Activated B cell treated with CpG ODN at 0.5 μM for 24 hours (primary cell): ENCODE measurements around the gene ATP9A. TPM values are rescaled to one million over a fixed set of nuclear protein-coding genes. Genes with fewer than 3 reads are reported as not detected.

ENCODE experiments used
- ATAC-seq: fragments of 200-7000 bp; cut with Tn5 transposase; one replicate; pipeline ENCODE4 v1.10.0; 2021; ENCODE audit warnings: low read depth, mild to moderate bottlenecking, moderate library complexity
- CTCF ChIA-PET: fragments of 350-600 bp; sonication (Branson Sonifier 250); formaldehyde crosslinking; loops from one replicate; lab custom pipeline; 2021; ENCODE audit warnings: antibody characterized with exemption; lab: Charles Lee
- POLR2A ChIA-PET: fragments of 350-600 bp; sonication (Branson Sonifier 250); formaldehyde crosslinking; loops from one replicate; lab custom pipeline; 2021; ENCODE audit warnings: antibody characterized with exemption; lab: Charles Lee
- DNase-seq: peaks from one replicate; pipeline ENCODE4 v3.0.0; 2022
- H3K27ac Mint-ChIP-seq: one replicate; pipeline ENCODE4 v1.8.0; 2020; ENCODE audit warnings: mixed read lengths
- H3K27me3 Mint-ChIP-seq: one replicate; pipeline ENCODE4 v1.8.0; 2021; ENCODE audit warnings: mixed read lengths
- H3K36me3 Mint-ChIP-seq: one replicate; pipeline ENCODE4 v1.8.0; 2021; ENCODE audit warnings: low read depth, mixed read lengths
- H3K4me1 Mint-ChIP-seq: one replicate; pipeline ENCODE4 v1.8.0; 2021; ENCODE audit warnings: mixed read lengths
- H3K4me3 Mint-ChIP-seq: one replicate; pipeline ENCODE4 v1.8.0; 2020; ENCODE audit warnings: mild to moderate bottlenecking, mixed read lengths
- H3K9me3 Mint-ChIP-seq: one replicate; pipeline ENCODE4 v1.8.0; 2020; ENCODE audit warnings: mixed read lengths
- intact Hi-C: fragments of 100-400 bp; cut with micrococcal nuclease; formaldehyde crosslinking; loops from one replicate; pipeline ENCODE4 v1.15.1; 2024
- total RNA-seq: library from RNA; stranded (reverse); gene quantifications from 2 replicates; pipeline ENCODE4 v1.2.3, GENCODE V29; 2022
- TF ChIP-seq, protein P1 (sequence below): fragments of 200-600 bp; IDR thresholded peaks from one replicate; pipeline ENCODE4 v1.8.0; 2022; ENCODE audit warnings: antibody characterized with exemption, mild to moderate bottlenecking

Gene ATP9A
- total RNA-seq, 1 donor from 2014 or later: 0.07 TPM

DNA sequence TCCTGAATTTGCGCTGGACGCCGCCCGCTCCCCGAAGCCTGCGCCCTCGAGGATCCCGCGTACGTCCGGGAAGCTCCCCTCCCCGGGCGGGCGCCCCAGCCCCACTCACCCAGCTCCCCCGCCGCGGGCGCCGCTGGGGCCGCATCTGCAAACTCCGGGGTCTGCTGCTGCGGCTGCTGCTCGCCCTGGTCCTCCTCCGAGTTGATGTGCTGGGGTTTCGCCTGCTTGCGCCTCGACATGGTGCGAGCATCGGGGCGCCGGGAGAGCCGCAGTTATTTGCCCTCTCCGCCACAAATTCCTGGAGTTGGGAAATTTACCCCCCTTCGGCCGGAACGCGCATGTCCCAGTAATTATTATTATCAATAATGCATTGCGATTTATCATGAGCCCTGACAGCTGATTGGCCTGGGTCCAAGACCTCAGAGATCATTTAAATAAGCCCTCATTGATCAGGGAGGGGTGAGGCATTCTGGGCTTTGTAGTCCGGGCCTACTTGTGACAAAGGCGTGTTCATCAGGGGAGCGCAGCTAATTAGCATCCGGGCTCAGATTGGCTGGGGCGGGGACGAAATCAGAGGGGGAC is 34.1 kb upstream of the ATP9A start, which contains the start of gene SALL4:
Gene SALL4 (minus strand): TSS at position 352 of the 582 bp plus-strand sequence. CDS start 113 bp downstream, at position 239.
- no peak within 1 kb of the TSS for H3K27ac Mint-ChIP-seq
- no peak within 1 kb of the TSS for H3K4me3 Mint-ChIP-seq
- CTCF ChIA-PET: no interaction called here
- intact Hi-C loops: no loop called here
- DNase-seq: no peak
- ATAC-seq: no peak
- POLR2A ChIA-PET: no interaction called here
- no peaks in the 10 kb centered on the region for H3K9me3 Mint-ChIP-seq
- peaks cover 54% of the 10 kb centered on the region for H3K27me3 Mint-ChIP-seq
- peaks cover 15% of the 10 kb centered on the region for H3K4me1 Mint-ChIP-seq
- no peaks in the 10 kb centered on the region for H3K36me3 Mint-ChIP-seq
- TF ChIP-seq, protein P1, sequence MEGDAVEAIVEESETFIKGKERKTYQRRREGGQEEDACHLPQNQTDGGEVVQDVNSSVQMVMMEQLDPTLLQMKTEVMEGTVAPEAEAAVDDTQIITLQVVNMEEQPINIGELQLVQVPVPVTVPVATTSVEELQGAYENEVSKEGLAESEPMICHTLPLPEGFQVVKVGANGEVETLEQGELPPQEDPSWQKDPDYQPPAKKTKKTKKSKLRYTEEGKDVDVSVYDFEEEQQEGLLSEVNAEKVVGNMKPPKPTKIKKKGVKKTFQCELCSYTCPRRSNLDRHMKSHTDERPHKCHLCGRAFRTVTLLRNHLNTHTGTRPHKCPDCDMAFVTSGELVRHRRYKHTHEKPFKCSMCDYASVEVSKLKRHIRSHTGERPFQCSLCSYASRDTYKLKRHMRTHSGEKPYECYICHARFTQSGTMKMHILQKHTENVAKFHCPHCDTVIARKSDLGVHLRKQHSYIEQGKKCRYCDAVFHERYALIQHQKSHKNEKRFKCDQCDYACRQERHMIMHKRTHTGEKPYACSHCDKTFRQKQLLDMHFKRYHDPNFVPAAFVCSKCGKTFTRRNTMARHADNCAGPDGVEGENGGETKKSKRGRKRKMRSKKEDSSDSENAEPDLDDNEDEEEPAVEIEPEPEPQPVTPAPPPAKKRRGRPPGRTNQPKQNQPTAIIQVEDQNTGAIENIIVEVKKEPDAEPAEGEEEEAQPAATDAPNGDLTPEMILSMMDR: no peak

DNA sequence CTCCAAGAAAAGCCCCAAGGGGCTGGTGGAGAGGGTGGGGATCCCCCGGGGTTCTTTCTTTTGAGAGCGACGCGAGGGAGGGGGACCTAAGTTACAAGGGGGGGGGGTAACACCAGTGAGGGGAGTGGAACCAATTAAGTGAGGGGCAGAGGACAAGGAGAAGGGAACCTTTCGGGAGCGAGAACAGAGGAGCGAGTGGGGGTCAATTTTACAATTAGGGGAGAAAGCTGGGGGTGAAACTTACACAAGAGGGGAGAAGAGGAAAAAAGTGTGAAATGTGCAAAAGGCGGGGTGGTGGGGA is 33.6 kb upstream of the ATP9A start:
- Mint-ChIP-seq H3K36me3 (no peaks in the 10 kb centered on the region), H3K4me3 (no peak overlapping the region), H3K9me3 (no peaks in the 10 kb centered on the region), H3K27ac (no peak overlapping the region), H3K27me3 (peaks cover 54% of the 10 kb centered on the region), H3K4me1 (peaks cover 15% of the 10 kb centered on the region)
- no peak for DNase-seq
- CTCF ChIA-PET: no interaction called here
- intact Hi-C loops: no loop called here
- ATAC-seq: no peak
- TF ChIP-seq, protein P1: no peak
- POLR2A ChIA-PET: no interaction called here

DNA sequence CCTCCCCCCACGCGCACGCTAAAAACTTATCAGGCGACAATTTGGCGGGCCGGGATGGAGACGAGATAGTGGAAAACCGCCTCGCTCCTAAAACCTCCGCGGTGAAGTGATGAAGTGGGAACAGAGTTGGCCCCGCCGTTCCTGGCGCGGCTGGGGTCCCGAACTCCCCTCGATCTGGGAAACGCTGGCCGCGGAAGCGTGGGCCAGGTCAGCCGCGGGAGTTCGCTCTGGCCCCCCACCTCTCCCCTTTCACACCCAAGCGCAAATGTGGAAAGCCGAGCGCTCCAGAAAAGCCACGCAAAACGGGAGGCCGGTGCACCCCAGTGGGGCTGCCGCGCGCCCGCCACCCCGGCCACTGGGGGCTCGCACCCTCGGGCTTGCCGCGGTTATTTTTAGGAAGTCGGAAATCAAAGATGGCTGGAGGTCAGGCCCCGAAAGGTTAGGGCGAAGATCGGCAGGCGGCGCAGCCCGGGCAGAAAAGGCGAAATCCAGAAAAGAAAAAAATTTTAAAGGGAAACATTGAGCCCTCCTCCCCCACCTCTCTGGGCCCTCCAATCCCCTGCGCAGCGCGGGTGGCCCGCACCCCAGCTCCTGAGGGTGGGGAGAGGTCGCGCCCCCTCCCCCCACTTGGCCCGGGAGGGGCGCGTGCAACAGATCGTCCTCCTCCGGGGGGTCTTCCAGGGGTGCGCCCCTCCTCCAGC is 33.1 kb upstream of the ATP9A start:
- POLR2A ChIA-PET: no interaction called here
- H3K36me3 Mint-ChIP-seq: no peaks in the 10 kb centered on the region
- TF ChIP-seq, protein P1: no peak
- H3K4me1 Mint-ChIP-seq: peaks cover 15% of the 10 kb centered on the region
- no peak for DNase-seq
- no peaks in the 10 kb centered on the region for H3K9me3 Mint-ChIP-seq
- H3K27ac Mint-ChIP-seq: no peak overlapping the region
- intact Hi-C loops: no loop called here
- no peak for ATAC-seq
- peak overlapping the region; percentile 4 for H3K4me3 Mint-ChIP-seq
- CTCF ChIA-PET: no interaction called here
- peaks cover 55% of the 10 kb centered on the region for H3K27me3 Mint-ChIP-seq

DNA sequence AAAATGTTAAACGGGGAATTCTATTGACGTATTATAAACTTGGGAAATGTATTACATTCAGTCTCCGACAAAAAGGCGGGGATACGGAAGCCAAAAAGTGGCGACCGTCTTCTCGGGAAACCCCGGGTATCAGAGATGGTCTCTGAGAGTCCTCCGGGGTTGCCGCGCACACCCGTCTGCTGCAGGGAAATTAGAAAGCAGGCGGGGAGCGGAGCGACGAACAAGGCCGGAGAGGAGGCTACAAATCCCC is 32.6 kb upstream of the ATP9A start:
- ChIA-PET CTCF (no interaction called here), POLR2A (no interaction called here)
- peaks cover 15% of the 10 kb centered on the region for H3K4me1 Mint-ChIP-seq
- no peak for DNase-seq
- peaks cover 54% of the 10 kb centered on the region for H3K27me3 Mint-ChIP-seq
- TF ChIP-seq, protein P1: no peak
- no peaks in the 10 kb centered on the region for H3K36me3 Mint-ChIP-seq
- intact Hi-C loops: no loop called here
- ATAC-seq: no peak
- no peaks in the 10 kb centered on the region for H3K9me3 Mint-ChIP-seq
- H3K27ac Mint-ChIP-seq: no peak overlapping the region
- H3K4me3 Mint-ChIP-seq: peak overlapping the region; percentile 4

DNA sequence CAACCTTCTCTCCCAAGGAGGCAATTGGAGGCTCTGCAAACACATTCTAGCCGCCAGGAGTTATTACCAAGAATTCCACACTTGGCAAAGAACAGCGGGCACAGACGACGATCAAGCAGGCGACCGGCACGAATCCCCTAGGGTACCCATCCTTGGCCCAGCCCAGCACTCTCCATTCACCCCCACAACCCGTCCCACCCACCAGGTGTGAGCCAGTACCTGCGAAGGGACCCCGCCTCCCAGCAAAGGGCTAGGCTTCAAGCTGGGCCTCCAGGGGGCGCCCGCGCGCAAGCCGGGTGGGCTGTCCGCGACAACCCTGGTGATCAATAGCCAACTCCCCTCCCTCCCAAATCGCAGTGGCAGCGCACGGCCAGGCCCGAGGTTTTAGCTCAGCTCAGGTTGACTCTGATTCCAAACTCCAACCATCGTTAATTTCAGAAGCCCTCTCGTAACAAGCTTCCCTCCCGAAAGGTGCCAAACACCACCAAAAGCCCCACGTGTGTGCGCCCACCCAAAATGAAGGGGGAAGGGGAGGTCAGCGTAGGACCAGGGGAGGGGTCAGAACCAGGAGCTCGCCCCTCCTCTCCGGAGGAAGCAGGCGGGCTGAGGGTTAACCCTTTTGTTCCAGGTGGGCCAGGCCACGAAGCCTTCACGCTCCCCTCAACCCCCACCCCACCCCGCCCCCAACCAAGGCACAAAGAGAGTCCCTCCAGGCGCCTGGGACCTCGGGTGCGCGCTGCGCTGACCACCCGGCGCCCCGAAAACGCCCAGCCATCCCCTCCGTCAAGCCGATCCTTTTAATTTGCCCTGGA is 32.1 kb upstream of the ATP9A start:
- ChIA-PET CTCF (no interaction called here), POLR2A (interaction anchor here (0.6 kb wide), 1 partner anchor 343 kb away, joined by 4 read pairs; no protein-coding TSS in a partner anchor)
- H3K27ac Mint-ChIP-seq: no peak overlapping the region
- peak overlapping the region; percentile 32 for H3K4me3 Mint-ChIP-seq
- no peaks in the 10 kb centered on the region for H3K36me3 Mint-ChIP-seq
- intact Hi-C loops: no loop called here
- TF ChIP-seq, protein P1: no peak
- peaks cover 51% of the 10 kb centered on the region for H3K27me3 Mint-ChIP-seq
- peaks cover 15% of the 10 kb centered on the region for H3K4me1 Mint-ChIP-seq
- ATAC-seq: peak; percentile 40
- no peaks in the 10 kb centered on the region for H3K9me3 Mint-ChIP-seq
- peak; percentile 40 for DNase-seq
